B cell (primary cell): ENCODE measurements around the gene ITLN2.

ENCODE experiments used
- CTCF ChIP-seq: fragments of 200-600 bp; IDR thresholded peaks from one replicate; pipeline ENCODE4 v1.8.0; 2022; ENCODE audit warnings: antibody characterized with exemption, mild to moderate bottlenecking
- EZH2 ChIP-seq: IDR thresholded peaks from 2 replicates; pipeline ENCODE4 v1.6.1; 2012; ENCODE audit warnings: borderline replicate concordance, low read depth, mild to moderate bottlenecking, moderate library complexity, low read length; ENCODE audit not compliant: insufficient read depth, poor library complexity, severe bottlenecking

DNA sequence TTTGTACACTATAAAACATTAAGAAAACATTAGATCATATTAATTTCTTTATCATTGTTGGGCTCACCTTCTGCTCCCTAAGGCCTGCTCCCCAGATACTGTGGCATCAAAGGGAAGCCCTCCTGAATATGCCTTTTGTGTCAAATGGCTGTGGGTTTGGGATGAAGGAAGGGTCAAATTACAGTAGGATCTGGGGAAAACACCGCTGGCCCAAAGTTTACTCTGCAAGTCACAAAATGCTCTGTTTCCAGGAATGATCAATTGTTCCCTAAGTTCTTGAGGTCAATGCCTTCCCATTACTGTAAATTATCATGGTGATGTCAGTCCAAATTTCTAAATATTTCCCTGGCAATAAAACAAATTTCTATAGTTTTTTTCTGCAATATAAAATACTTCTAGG, 6.8 kb upstream of the ITLN2 start:
- TF ChIP-seq CTCF = no peak
- TF ChIP-seq EZH2 = no peak
